ENCODE measurements around the gene HIRIP3.

GRCh38 chr16:29993191-29993902 is 2.1 kb downstream of the HIRIP3 start:
- TF ChIP-seq CTCF (IDR thresholded peaks at IDR 0.05) (no peak), REST (IDR thresholded peaks at IDR 0.05; ENCODE audit: insufficient read depth in 1 of 2, low read depth in 2 of 2, low read length in 1 of 2) (no peak), TCF7L2 (IDR thresholded peaks at IDR 0.05; ENCODE audit: low read depth, low read length) (no peak)

Measured in Panc1 (cell line).